GM23338 (cell line): ENCODE data around the gene LRRN4CL. TPM values are rescaled to one million over a fixed set of nuclear protein-coding genes. Genes with fewer than 3 reads are reported as not detected.

Experiments used
- ATAC-seq: fragments of 200-7000 bp; cut with Tn5 transposase; 3 replicates; pipeline ENCODE4 v1.9.1; 2020
- DNase-seq: peaks from one replicate; pipeline ENCODE4 v3.0.0-alpha.2; 2015; ENCODE audit warnings: low spot score
- H2AFZ ChIP-seq: fragments of 200-600 bp; sonication (generic); 2 replicates; pipeline ENCODE4 v1.8.0; 2016; ENCODE audit warnings: antibody characterized with exemption, mild to moderate bottlenecking, moderate library complexity
- H3F3A ChIP-seq: fragments of 200-600 bp; sonication (generic); replicated peaks from 2 replicates; pipeline ENCODE4 v1.8.0; 2017; ENCODE audit warnings: antibody characterized with exemption, mixed run types, low read depth
- H3K27ac ChIP-seq: fragments of 200-600 bp; sonication (generic); 2 replicates; pipeline ENCODE4 v1.6.1; 2016; ENCODE audit warnings: low read depth
- H3K27me3 ChIP-seq: fragments of 200-600 bp; sonication (generic); 2 replicates; pipeline ENCODE4 v1.8.0; 2016; ENCODE audit warnings: mild to moderate bottlenecking, mixed run types, moderate library complexity; ENCODE audit not compliant: insufficient read depth
- H3K36me3 ChIP-seq: fragments of 200-600 bp; sonication (generic); 2 replicates; pipeline ENCODE4 v1.8.0; 2016; ENCODE audit warnings: mild to moderate bottlenecking; ENCODE audit not compliant: insufficient read depth
- H3K4me1 ChIP-seq: fragments of 200-600 bp; sonication (generic); 2 replicates; pipeline ENCODE4 v1.8.0; 2016; ENCODE audit warnings: mild to moderate bottlenecking, moderate library complexity; ENCODE audit not compliant: insufficient read depth
- H3K4me2 ChIP-seq: fragments of 200-600 bp; sonication (generic); 2 replicates; pipeline ENCODE4 v1.7.1; 2017; ENCODE audit warnings: mixed run types
- H3K4me3 ChIP-seq: fragments of 200-600 bp; sonication (generic); 2 replicates; pipeline ENCODE4 v1.6.1; 2016; ENCODE audit warnings: mixed run types
- H3K79me2 ChIP-seq: fragments of 200-600 bp; sonication (generic); replicated peaks from 2 replicates; pipeline ENCODE4 v1.8.0; 2017; ENCODE audit warnings: mild to moderate bottlenecking; ENCODE audit not compliant: insufficient read depth
- H3K9me2 ChIP-seq: fragments of 200-600 bp; sonication (generic); 2 replicates; pipeline ENCODE4 v1.8.0; 2017; ENCODE audit not compliant: insufficient read depth
- H4K20me1 ChIP-seq: fragments of 200-600 bp; sonication (generic); replicated peaks from 2 replicates; pipeline ENCODE4 v1.8.0; 2017; ENCODE audit warnings: mild to moderate bottlenecking; ENCODE audit not compliant: insufficient read depth
- H3K27ac Mint-ChIP-seq: 2 replicates; pipeline ENCODE4 v1.8.0; 2020; ENCODE audit warnings: inconsistent platforms, mild to moderate bottlenecking, moderate library complexity, mixed read lengths
- H3K27me3 Mint-ChIP-seq: 3 replicates; pipeline ENCODE4 v1.8.0; 2022; ENCODE audit warnings: low read depth, mild to moderate bottlenecking, moderate library complexity, mixed read lengths, inconsistent platforms; ENCODE audit not compliant: insufficient read depth, poor library complexity
- H3K36me3 Mint-ChIP-seq: 3 replicates; pipeline ENCODE4 v1.8.0; 2021; ENCODE audit warnings: low read depth, mild to moderate bottlenecking, inconsistent platforms, moderate library complexity, mixed read lengths
- H3K4me1 Mint-ChIP-seq: 3 replicates; pipeline ENCODE4 v1.8.0; 2020; ENCODE audit warnings: mild to moderate bottlenecking, inconsistent platforms, mixed read lengths
- H3K4me3 Mint-ChIP-seq: 3 replicates; pipeline ENCODE4 v1.8.0; 2021; ENCODE audit warnings: moderate library complexity, mild to moderate bottlenecking, inconsistent platforms, mixed read lengths
- H3K9me3 Mint-ChIP-seq: 3 replicates; pipeline ENCODE4 v1.8.0; 2020; ENCODE audit warnings: moderate library complexity, mild to moderate bottlenecking, inconsistent platforms, mixed read lengths
- CREB1 ChIP-seq: fragments of 250-450 bp; sonication (Bioruptor Pico); IDR thresholded peaks from 2 replicates; pipeline ENCODE4 v1.5.0; 2020; ENCODE audit warnings: low read depth, mild to moderate bottlenecking, moderate library complexity
- ETS1 ChIP-seq: IDR thresholded peaks from 2 replicates; pipeline ENCODE4 v1.6.1; 2016; ENCODE audit warnings: antibody characterized with exemption
- EZH2 ChIP-seq: fragments of 200-600 bp; sonication (generic); IDR thresholded peaks from one replicate; pipeline ENCODE4 v1.8.0; 2017; ENCODE audit warnings: antibody characterized with exemption, mild to moderate bottlenecking, low read depth; ENCODE audit not compliant: unreplicated experiment
- EZH2phosphoT487 ChIP-seq: fragments of 200-600 bp; sonication (generic); IDR thresholded peaks from one replicate; pipeline ENCODE4 v1.8.1; 2018; ENCODE audit warnings: antibody characterized with exemption; ENCODE audit not compliant: unreplicated experiment
- JUNB ChIP-seq: IDR thresholded peaks from one replicate; pipeline ENCODE4 v1.6.1; 2016; ENCODE audit warnings: antibody characterized with exemption; ENCODE audit not compliant: unreplicated experiment
- NANOG ChIP-seq: IDR thresholded peaks from 2 replicates; pipeline ENCODE4 v1.6.1; 2016; ENCODE audit warnings: antibody characterized with exemption, borderline replicate concordance
- POLR2AphosphoS5 ChIP-seq: IDR thresholded peaks from 2 replicates; pipeline ENCODE4 v1.6.1; 2016; ENCODE audit warnings: antibody characterized with exemption, low read depth
- REST ChIP-seq: IDR thresholded peaks from one replicate; pipeline ENCODE4 v1.6.1; 2018; ENCODE audit warnings: antibody characterized with exemption; ENCODE audit not compliant: unreplicated experiment
- STAT1 ChIP-seq: IDR thresholded peaks from one replicate; pipeline ENCODE4 v1.6.1; 2016; ENCODE audit warnings: antibody characterized with exemption; ENCODE audit not compliant: unreplicated experiment
- ZNF462 ChIP-seq: fragments of 250-450 bp; sonication (Bioruptor Pico); IDR thresholded peaks from 2 replicates; pipeline ENCODE4 v1.5.0; 2020; ENCODE audit warnings: mild to moderate bottlenecking, moderate library complexity
- polyA plus RNA-seq: library from polyadenylated mRNA; unstranded; fragments of >200 nt; fragmentation: Nextera tagmentation; extraction: Ambion mirVana; gene quantifications from 2 replicates; pipeline ENCODE4 v1.2.1, GENCODE V29; 2016
- total RNA-seq: library from RNA; depleted of rRNA; stranded (reverse); fragments of >200 nt; shearing (Covaris generic); gene quantifications from 2 replicates; pipeline ENCODE4 v1.2.3, GENCODE V29; 2014

The LRRN4CL gene
- total and polyA plus RNA-seq, 2 experiments from 2014 or later, result 0.08 to 0.21 TPM

GRCh38 chr11:62719302-62719978 lies 30.1 kb upstream of the LRRN4CL start:
- Histone ChIP-seq H3K4me2 (no peak overlapping the region), H3K36me3 (peaks cover 91% of the 10 kb centered on the region), H3K4me3 (no peak overlapping the region), H3K79me2 (peaks cover 57% of the 10 kb centered on the region), H3K27ac (no peak overlapping the region), H3K9me2 (no peaks in the 10 kb centered on the region), H3K4me1 (peaks cover 1% of the 10 kb centered on the region), H4K20me1 (peaks cover 42% of the 10 kb centered on the region), H3K27me3 (no peaks in the 10 kb centered on the region), H2AFZ (no peak overlapping the region), H3F3A (peaks cover 63% of the 10 kb centered on the region)
- no peak for TF ChIP-seq POLR2AphosphoS5
- TF ChIP-seq ETS1, result no peak
- TF ChIP-seq ZNF462, result no peak
- TF ChIP-seq STAT1, result no peak
- TF ChIP-seq EZH2phosphoT487, result no peak
- no peak for TF ChIP-seq CREB1 (CRISPR knock-in tag)
- TF ChIP-seq NANOG, result no peak
- TF ChIP-seq JUNB, result no peak
- no peak for TF ChIP-seq REST
- no peak for TF ChIP-seq EZH2
- Mint-ChIP-seq H3K4me1 (peaks cover 35% of the 10 kb centered on the region), H3K27me3 (peaks cover 2% of the 10 kb centered on the region), H3K9me3 (no peaks in the 10 kb centered on the region), H3K36me3 (peaks cover 98% of the 10 kb centered on the region), H3K27ac (no peak overlapping the region), H3K4me3 (no peak overlapping the region; the same call in 2 of the 3 replicates)
- ATAC-seq (no peak), DNase-seq (no peak)
